Erythroblast (primary cell): ENCODE data around the gene R3HDM1.

Experiments used
- GATA1 ChIP-seq: IDR thresholded peaks from 2 replicates; pipeline ENCODE4 v1.6.1; 2011; ENCODE audit warnings: low read depth, mild to moderate bottlenecking, control low read depth, low read length, moderate library complexity
- POLR2A ChIP-seq: IDR thresholded peaks from 2 replicates; pipeline ENCODE4 v1.6.1; 2011; ENCODE audit warnings: mild to moderate bottlenecking, low read length

DNA sequence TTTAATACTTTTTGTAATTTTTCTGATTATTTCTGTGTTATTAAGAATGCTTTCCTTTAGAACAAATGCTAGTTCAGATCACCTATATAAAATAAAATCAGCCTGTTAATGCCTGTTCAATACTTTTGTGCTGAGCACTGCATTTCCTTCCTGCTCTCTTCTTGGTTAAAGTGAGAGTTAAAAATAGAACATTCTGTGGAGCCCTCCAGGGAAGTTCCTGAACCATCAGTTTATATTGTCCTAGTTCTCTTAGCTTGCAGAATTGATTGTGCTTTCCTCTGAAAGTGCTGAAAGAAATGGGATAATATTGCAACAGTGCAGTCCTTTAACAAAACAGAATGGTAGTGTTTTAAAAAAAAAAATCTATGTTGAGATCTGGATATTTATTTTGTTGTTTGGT is 135.8 kb downstream of the R3HDM1 start:
- TF ChIP-seq POLR2A (no peak), GATA1 (no peak)
